Heart left ventricle (tissue), 13 donors: ENCODE data around the gene CPNE6.

Experiments
- POLR2A ChIP-seq, 2 donors: fragments of 450-650 bp; IDR thresholded peaks; one replicate each; pipeline ENCODE4 v1.6.1; 2017; ENCODE audit warnings: antibody characterized with exemption in 2 of 2, mild to moderate bottlenecking in 2 of 2, moderate library complexity in 2 of 2
- TF ChIP-seq, protein P1 (sequence below), 12 donors: fragments of 200-600 bp; sonication (generic) in 4 of 12; IDR thresholded peaks; one replicate each; pipeline versions ENCODE4 v1.5.0 to v1.8.0; 2018 to 2022; ENCODE audit warnings: antibody characterized with exemption in 12 of 12, mild to moderate bottlenecking in 5 of 12
- donor health status: ischemic (EF 13 %, LVEDD 7.1; RV severe dilation, severe dysfunction).
- donor health status: DM: no; HTN: yes; CAD: no.
- donor health status: DM: no; HTN: no; CAD: no.
- donor health status: ischemic (EF 25% LVEDD 6.9; RV normal size, moderate dysfunction).
- donor health status: ischemic (EF 25% LVEDD 5.7; RV mildly dilated, moderate dysfunction).
- donor health status: ischemic (EF 35%, LVEDD 5.7; RV mildly dilated, moderate dysfunction).
- donor health status: nonischemic (EF 11% LVEDD 7.7; RV severe dilation, severe dysfunction).
- donor health status: DM: yes; HTN: yes; CAD: no.
- donor health status: PGD.
- donor health status: ischemic (EF 29% LVEDD 5.4; RV normal size, mild dysfunction).
- donor health status: nonischemic (EF 23%, LVEDD 6.1; RV moderate dilation, normal function).

DNA sequence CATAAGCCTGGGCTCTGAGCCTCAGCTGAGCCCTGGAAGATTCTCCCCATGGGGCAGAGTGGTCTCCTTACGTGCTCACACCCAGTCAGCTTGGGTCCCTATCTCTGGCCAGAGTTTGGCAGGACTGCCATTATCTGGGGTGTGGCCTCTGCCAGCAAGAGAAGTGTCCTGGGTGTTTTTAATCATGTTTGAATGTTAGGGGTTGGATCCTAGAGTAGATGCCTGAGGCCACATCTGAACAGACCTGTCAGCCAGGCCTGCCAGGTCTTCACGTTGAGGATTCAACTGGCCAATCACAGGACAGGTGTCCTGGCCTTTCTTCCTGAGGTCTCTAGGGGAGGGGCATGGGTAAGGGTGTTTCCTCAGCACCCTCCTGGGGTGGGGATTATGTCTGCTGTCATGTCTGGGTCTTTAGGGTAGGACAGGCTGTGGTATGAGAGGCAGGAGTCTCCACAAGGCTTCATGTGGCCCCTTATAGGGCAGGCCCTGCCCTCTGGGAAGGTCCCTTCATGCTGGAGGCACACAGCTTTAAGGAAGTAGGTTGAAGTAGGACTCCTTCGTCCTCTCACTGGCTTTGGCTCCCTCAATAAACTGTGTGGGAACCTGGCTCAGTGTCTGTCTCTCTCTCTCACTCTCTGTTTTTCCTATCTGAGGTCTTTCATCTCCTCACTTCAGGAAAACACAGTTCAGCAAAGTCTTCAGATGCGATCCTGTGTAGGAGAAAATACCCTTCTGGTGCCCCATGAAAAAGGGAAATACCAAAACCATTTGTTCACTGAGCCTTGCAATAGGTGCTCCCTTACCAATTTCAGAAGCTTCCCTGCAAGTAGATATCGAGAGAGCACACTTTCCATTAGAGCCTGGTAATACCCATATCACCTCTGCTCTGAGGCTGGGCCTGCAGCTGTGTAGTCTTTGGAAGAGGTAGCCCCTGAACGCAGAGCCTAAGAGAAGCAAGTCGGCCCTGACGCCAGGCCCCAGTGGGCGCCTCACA, 52.4 kb downstream of the CPNE6 start:
- TF ChIP-seq, protein P1, sequence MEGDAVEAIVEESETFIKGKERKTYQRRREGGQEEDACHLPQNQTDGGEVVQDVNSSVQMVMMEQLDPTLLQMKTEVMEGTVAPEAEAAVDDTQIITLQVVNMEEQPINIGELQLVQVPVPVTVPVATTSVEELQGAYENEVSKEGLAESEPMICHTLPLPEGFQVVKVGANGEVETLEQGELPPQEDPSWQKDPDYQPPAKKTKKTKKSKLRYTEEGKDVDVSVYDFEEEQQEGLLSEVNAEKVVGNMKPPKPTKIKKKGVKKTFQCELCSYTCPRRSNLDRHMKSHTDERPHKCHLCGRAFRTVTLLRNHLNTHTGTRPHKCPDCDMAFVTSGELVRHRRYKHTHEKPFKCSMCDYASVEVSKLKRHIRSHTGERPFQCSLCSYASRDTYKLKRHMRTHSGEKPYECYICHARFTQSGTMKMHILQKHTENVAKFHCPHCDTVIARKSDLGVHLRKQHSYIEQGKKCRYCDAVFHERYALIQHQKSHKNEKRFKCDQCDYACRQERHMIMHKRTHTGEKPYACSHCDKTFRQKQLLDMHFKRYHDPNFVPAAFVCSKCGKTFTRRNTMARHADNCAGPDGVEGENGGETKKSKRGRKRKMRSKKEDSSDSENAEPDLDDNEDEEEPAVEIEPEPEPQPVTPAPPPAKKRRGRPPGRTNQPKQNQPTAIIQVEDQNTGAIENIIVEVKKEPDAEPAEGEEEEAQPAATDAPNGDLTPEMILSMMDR (IDR thresholded peaks at IDR 0.05) = no peak
- no peak for TF ChIP-seq POLR2A (IDR thresholded peaks at IDR 0.05)
